Measurements from ENCODE around the gene TMEM175. TPM values are rescaled to one million over a fixed set of nuclear protein-coding genes. Genes with fewer than 3 reads are reported as not detected.

Gene TMEM175
- total and polyA plus RNA-seq, 2 of the 13 experiments (the other 11 are each of a cell fraction or from before 2014, with no cell fraction given), result 5.1 to 9.9 TPM

DNA sequence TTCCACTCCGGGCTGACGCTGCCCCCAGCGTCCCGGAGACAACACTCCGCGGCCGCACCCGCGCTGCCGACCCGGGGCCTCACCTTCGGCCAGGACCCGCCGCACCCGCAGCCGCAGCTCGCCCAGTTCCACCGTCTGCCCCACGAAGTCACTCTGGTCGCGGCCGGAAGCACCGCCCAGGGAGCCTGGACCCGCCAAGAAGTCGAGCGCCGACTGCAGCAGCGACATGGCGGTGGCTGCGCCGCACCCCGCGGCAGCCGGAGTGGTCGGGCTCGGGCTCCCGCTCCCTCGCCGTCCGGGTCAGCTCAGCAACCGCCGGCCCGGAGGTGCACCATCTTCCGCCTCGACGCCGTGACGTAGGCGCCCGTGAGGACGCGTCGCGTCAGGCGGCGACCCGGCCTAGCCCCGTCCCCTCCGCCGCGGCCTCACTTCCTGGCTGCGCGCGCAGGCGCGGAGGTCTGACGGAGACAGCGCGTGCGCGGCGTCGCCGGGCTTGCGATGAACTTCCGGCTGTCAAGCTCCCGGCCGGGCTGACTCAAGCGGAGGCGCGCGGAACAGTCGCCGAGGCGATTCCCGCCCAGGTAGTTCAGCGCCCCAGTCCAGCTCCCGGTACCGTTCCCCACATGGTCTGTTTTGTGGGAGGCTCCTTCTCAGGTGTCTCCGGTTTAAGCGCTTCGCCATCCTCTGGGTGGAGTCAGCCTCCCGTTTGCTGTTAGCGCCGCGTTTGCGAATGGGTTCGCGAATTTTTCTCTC is at the start of gene TMEM175, which contains the start of gene GAK (continued):
- TF ChIP-seq, protein P1, sequence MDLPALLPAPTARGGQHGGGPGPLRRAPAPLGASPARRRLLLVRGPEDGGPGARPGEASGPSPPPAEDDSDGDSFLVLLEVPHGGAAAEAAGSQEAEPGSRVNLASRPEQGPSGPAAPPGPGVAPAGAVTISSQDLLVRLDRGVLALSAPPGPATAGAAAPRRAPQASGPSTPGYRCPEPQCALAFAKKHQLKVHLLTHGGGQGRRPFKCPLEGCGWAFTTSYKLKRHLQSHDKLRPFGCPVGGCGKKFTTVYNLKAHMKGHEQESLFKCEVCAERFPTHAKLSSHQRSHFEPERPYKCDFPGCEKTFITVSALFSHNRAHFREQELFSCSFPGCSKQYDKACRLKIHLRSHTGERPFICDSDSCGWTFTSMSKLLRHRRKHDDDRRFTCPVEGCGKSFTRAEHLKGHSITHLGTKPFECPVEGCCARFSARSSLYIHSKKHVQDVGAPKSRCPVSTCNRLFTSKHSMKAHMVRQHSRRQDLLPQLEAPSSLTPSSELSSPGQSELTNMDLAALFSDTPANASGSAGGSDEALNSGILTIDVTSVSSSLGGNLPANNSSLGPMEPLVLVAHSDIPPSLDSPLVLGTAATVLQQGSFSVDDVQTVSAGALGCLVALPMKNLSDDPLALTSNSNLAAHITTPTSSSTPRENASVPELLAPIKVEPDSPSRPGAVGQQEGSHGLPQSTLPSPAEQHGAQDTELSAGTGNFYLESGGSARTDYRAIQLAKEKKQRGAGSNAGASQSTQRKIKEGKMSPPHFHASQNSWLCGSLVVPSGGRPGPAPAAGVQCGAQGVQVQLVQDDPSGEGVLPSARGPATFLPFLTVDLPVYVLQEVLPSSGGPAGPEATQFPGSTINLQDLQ (CRISPR knock-in tag; IDR thresholded peaks at IDR 0.05), result no peak
- no peak for TF ChIP-seq PTBP1 (IDR thresholded peaks at IDR 0.05; ENCODE audit: low read depth, low read length, poor library complexity, severe bottlenecking)
- no peak for TF ChIP-seq JDP2 (CRISPR knock-in tag; IDR thresholded peaks at IDR 0.05; ENCODE audit: borderline replicate concordance)
- TF ChIP-seq ZEB1 (IDR thresholded peaks at IDR 0.05; ENCODE audit: insufficient replicate concordance, low read depth), result no peak
- no peak for TF ChIP-seq ZNF432 (CRISPR knock-in tag; IDR thresholded peaks at IDR 0.05; ENCODE audit: borderline replicate concordance)
- TF ChIP-seq, protein P2, sequence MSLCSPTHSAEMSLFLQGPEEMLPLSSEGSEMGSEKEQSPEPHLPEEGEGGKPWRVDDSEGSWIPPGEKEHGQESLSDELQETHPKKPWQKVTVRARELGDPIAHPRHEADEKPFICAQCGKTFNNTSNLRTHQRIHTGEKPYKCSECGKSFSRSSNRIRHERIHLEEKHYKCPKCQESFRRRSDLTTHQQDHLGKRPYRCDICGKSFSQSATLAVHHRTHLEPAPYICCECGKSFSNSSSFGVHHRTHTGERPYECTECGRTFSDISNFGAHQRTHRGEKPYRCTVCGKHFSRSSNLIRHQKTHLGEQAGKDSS (CRISPR knock-in tag; IDR thresholded peaks at IDR 0.05; ENCODE audit: borderline replicate concordance, low read depth), result no peak
- TF ChIP-seq, protein P3, sequence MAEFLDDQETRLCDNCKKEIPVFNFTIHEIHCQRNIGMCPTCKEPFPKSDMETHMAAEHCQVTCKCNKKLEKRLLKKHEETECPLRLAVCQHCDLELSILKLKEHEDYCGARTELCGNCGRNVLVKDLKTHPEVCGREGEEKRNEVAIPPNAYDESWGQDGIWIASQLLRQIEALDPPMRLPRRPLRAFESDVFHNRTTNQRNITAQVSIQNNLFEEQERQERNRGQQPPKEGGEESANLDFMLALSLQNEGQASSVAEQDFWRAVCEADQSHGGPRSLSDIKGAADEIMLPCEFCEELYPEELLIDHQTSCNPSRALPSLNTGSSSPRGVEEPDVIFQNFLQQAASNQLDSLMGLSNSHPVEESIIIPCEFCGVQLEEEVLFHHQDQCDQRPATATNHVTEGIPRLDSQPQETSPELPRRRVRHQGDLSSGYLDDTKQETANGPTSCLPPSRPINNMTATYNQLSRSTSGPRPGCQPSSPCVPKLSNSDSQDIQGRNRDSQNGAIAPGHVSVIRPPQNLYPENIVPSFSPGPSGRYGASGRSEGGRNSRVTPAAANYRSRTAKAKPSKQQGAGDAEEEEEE (CRISPR knock-in tag; IDR thresholded peaks at IDR 0.05; ENCODE audit: borderline replicate concordance), result no peak
- TF ChIP-seq SP140L (CRISPR knock-in tag; IDR thresholded peaks at IDR 0.05; ENCODE audit: borderline replicate concordance), result no peak
- peak; percentile 86 for TF ChIP-seq ZNF547 (CRISPR knock-in tag; IDR thresholded peaks at IDR 0.05)
- TF ChIP-seq ZNF484 (CRISPR knock-in tag; IDR thresholded peaks at IDR 0.05; ENCODE audit: borderline replicate concordance, low read depth), result no peak; the same call in 1 of the 2 replicates
- no peak for TF ChIP-seq ZNF782 (CRISPR knock-in tag; IDR thresholded peaks at IDR 0.05; ENCODE audit: borderline replicate concordance)
- no peak for TF ChIP-seq ESRRA (CRISPR knock-in tag; IDR thresholded peaks at IDR 0.05; ENCODE audit: low read depth)
- peak; percentile 49; the same call in 1 of the 2 replicates for TF ChIP-seq SP2 (CRISPR knock-in tag; IDR thresholded peaks at IDR 0.05)
- TF ChIP-seq KAT8 (CRISPR knock-in tag; IDR thresholded peaks at IDR 0.05), result peak; percentile 89
- TF ChIP-seq GZF1 (CRISPR knock-in tag; IDR thresholded peaks at IDR 0.05), result no peak
- 0 out of 2 replicates have a peak, but pooled peaks have one; percentile 82 for TF ChIP-seq IRX3 (CRISPR knock-in tag; IDR thresholded peaks at IDR 0.05; ENCODE audit: borderline replicate concordance, low read depth)
- TF ChIP-seq, protein P4, sequence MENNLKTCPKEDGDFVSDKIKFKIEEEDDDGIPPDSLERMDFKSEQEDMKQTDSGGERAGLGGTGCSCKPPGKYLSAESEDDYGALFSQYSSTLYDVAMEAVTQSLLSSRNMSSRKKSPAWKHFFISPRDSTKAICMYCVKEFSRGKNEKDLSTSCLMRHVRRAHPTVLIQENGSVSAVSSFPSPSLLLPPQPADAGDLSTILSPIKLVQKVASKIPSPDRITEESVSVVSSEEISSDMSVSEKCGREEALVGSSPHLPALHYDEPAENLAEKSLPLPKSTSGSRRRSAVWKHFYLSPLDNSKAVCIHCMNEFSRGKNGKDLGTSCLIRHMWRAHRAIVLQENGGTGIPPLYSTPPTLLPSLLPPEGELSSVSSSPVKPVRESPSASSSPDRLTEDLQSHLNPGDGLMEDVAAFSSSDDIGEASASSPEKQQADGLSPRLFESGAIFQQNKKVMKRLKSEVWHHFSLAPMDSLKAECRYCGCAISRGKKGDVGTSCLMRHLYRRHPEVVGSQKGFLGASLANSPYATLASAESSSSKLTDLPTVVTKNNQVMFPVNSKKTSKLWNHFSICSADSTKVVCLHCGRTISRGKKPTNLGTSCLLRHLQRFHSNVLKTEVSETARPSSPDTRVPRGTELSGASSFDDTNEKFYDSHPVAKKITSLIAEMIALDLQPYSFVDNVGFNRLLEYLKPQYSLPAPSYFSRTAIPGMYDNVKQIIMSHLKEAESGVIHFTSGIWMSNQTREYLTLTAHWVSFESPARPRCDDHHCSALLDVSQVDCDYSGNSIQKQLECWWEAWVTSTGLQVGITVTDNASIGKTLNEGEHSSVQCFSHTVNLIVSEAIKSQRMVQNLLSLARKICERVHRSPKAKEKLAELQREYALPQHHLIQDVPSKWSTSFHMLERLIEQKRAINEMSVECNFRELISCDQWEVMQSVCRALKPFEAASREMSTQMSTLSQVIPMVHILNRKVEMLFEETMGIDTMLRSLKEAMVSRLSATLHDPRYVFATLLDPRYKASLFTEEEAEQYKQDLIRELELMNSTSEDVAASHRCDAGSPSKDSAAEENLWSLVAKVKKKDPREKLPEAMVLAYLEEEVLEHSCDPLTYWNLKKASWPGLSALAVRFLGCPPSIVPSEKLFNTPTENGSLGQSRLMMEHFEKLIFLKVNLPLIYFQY (CRISPR knock-in tag; IDR thresholded peaks at IDR 0.05; ENCODE audit: borderline replicate concordance), result peak; percentile 82; the same call in 1 of the 2 replicates
- TF ChIP-seq ISX (CRISPR knock-in tag; conservative IDR thresholded peaks at IDR 0.05), result no peak
- TF ChIP-seq ZNF607 (CRISPR knock-in tag; IDR thresholded peaks at IDR 0.05; ENCODE audit: borderline replicate concordance), result peak; percentile 85

Data from HepG2 (cell line).